Activated T-helper 17 cell treated with anti-CD3 and anti-CD28 coated beads, Interleukin-2, amount 50 U/mL, for 72 hours (primary cell): ENCODE results near the gene TP63. TPM values are rescaled to one million over a fixed set of nuclear protein-coding genes. Genes with fewer than 3 reads are reported as not detected.

Experiments
- ATAC-seq: fragments of 150-1000 bp; cut with Tn5 transposase; replicated peaks from 2 replicates; pipeline ENCODE4 v1.10.0; 2021; ENCODE audit warnings: mild to moderate bottlenecking, moderate library complexity
- H3K27ac Mint-ChIP-seq: one replicate; pipeline ENCODE4 v1.8.0; 2022; ENCODE audit warnings: mixed read lengths
- H3K27me3 Mint-ChIP-seq: one replicate; pipeline ENCODE4 v1.8.0; 2022; ENCODE audit warnings: mixed read lengths
- H3K36me3 Mint-ChIP-seq: one replicate; pipeline ENCODE4 v1.8.0; 2022; ENCODE audit warnings: low read depth, mild to moderate bottlenecking, mixed read lengths
- H3K4me1 Mint-ChIP-seq: one replicate; pipeline ENCODE4 v1.8.0; 2022; ENCODE audit warnings: mixed read lengths
- H3K4me3 Mint-ChIP-seq: one replicate; pipeline ENCODE4 v1.8.0; 2022; ENCODE audit warnings: mild to moderate bottlenecking, mixed read lengths
- H3K9me3 Mint-ChIP-seq: one replicate; pipeline ENCODE4 v1.8.0; 2022; ENCODE audit warnings: mixed read lengths
- total RNA-seq, 2 donors: library from RNA; stranded (reverse); gene quantifications; one replicate each; pipeline ENCODE4 v1.2.3, GENCODE V29; 2022

TP63 gene
- total RNA-seq, 2 donors from 2014 or later: 0.76 to 0.98 TPM

- H3K4me1 Mint-ChIP-seq: no peaks in the 10 kb centered on the region
- H3K36me3 Mint-ChIP-seq: no peaks in the 10 kb centered on the region
- no peak overlapping the region for H3K4me3 Mint-ChIP-seq
- peaks cover 10% of the 10 kb centered on the region for H3K27me3 Mint-ChIP-seq
- no peaks in the 10 kb centered on the region for H3K9me3 Mint-ChIP-seq
- ATAC-seq: no peak
- H3K27ac Mint-ChIP-seq: no peak overlapping the region
Observed at GRCh38 chr3:189907803-189908202, 276.6 kb downstream of the TP63 start.

GRCh38 chr3:189908646-189909045, 277.5 kb downstream of the TP63 start:
- peaks cover 14% of the 10 kb centered on the region for H3K27me3 Mint-ChIP-seq
- H3K27ac Mint-ChIP-seq: no peak overlapping the region
- no peak for ATAC-seq
- H3K9me3 Mint-ChIP-seq: no peaks in the 10 kb centered on the region
- no peaks in the 10 kb centered on the region for H3K36me3 Mint-ChIP-seq
- H3K4me3 Mint-ChIP-seq: no peak overlapping the region
- H3K4me1 Mint-ChIP-seq: no peaks in the 10 kb centered on the region

GRCh38 chr3:189909139-189909538, 277.9 kb downstream of the TP63 start:
- Mint-ChIP-seq H3K4me3 (no peak overlapping the region), H3K27me3 (peaks cover 17% of the 10 kb centered on the region), H3K36me3 (no peaks in the 10 kb centered on the region), H3K9me3 (no peaks in the 10 kb centered on the region), H3K27ac (no peak overlapping the region), H3K4me1 (no peaks in the 10 kb centered on the region)
- ATAC-seq: no peak

GRCh38 chr3:189909573-189909972, 278.4 kb downstream of the TP63 start:
- Mint-ChIP-seq H3K4me3 (no peak overlapping the region), H3K9me3 (no peaks in the 10 kb centered on the region), H3K27me3 (peaks cover 17% of the 10 kb centered on the region), H3K36me3 (no peaks in the 10 kb centered on the region), H3K27ac (no peak overlapping the region), H3K4me1 (no peaks in the 10 kb centered on the region)
- ATAC-seq: no peak

GRCh38 chr3:189911001-189911400, 279.8 kb downstream of the TP63 start:
- peaks cover 21% of the 10 kb centered on the region for H3K27me3 Mint-ChIP-seq
- no peaks in the 10 kb centered on the region for H3K36me3 Mint-ChIP-seq
- H3K27ac Mint-ChIP-seq: no peak overlapping the region
- H3K4me1 Mint-ChIP-seq: no peaks in the 10 kb centered on the region
- no peaks in the 10 kb centered on the region for H3K9me3 Mint-ChIP-seq
- H3K4me3 Mint-ChIP-seq: no peak overlapping the region
- ATAC-seq: no peak

GRCh38 chr3:189914799-189915198, 283.6 kb downstream of the TP63 start:
- no peak overlapping the region for H3K27ac Mint-ChIP-seq
- peak; percentile 75 for ATAC-seq
- H3K9me3 Mint-ChIP-seq: no peaks in the 10 kb centered on the region

GRCh38 chr3:189921770-189922169, 290.6 kb downstream of the TP63 start:
- Mint-ChIP-seq H3K9me3 (no peaks in the 10 kb centered on the region), H3K27ac (no peak overlapping the region), H3K36me3 (no peaks in the 10 kb centered on the region), H3K4me1 (no peaks in the 10 kb centered on the region), H3K27me3 (no peaks in the 10 kb centered on the region), H3K4me3 (no peak overlapping the region)
- no peak for ATAC-seq

More at GRCh38 chr3:189914799-189915198, 283.6 kb downstream of the TP63 start:
- Mint-ChIP-seq H3K27me3 (peaks cover 11% of the 10 kb centered on the region), H3K4me1 (no peaks in the 10 kb centered on the region), H3K4me3 (no peak overlapping the region), H3K36me3 (no peaks in the 10 kb centered on the region)

GRCh38 chr3:189927975-189928895, 297.0 kb downstream of the TP63 start:
- peaks cover 14% of the 10 kb centered on the region for H3K4me1 Mint-ChIP-seq
- H3K9me3 Mint-ChIP-seq: no peaks in the 10 kb centered on the region
- no peaks in the 10 kb centered on the region for H3K36me3 Mint-ChIP-seq
- peak; percentile 96 for ATAC-seq
- H3K27ac Mint-ChIP-seq: peak overlapping the region; percentile 83
- peak overlapping the region; percentile 50 for H3K4me3 Mint-ChIP-seq
- H3K27me3 Mint-ChIP-seq: no peaks in the 10 kb centered on the region

GRCh38 chr3:189936201-189936945, 305.2 kb downstream of the TP63 start:
- Mint-ChIP-seq H3K9me3 (no peaks in the 10 kb centered on the region), H3K36me3 (no peaks in the 10 kb centered on the region), H3K4me1 (no peaks in the 10 kb centered on the region), H3K4me3 (no peak overlapping the region), H3K27ac (no peak overlapping the region), H3K27me3 (no peaks in the 10 kb centered on the region)
- no peak for ATAC-seq

GRCh38 chr3:189937302-189938127, 306.3 kb downstream of the TP63 start:
- ATAC-seq: no peak
- Mint-ChIP-seq H3K4me1 (no peaks in the 10 kb centered on the region), H3K9me3 (no peaks in the 10 kb centered on the region), H3K4me3 (no peak overlapping the region), H3K27me3 (no peaks in the 10 kb centered on the region), H3K36me3 (no peaks in the 10 kb centered on the region), H3K27ac (no peak overlapping the region)

- H3K36me3 Mint-ChIP-seq: no peaks in the 10 kb centered on the region
- H3K9me3 Mint-ChIP-seq: no peaks in the 10 kb centered on the region
- no peak overlapping the region for H3K27ac Mint-ChIP-seq
- H3K4me1 Mint-ChIP-seq: no peaks in the 10 kb centered on the region
- no peaks in the 10 kb centered on the region for H3K27me3 Mint-ChIP-seq
- ATAC-seq: no peak
- H3K4me3 Mint-ChIP-seq: no peak overlapping the region
Observed at GRCh38 chr3:189941125-189941524, 309.9 kb downstream of the TP63 start.

- Mint-ChIP-seq H3K36me3 (no peaks in the 10 kb centered on the region), H3K4me1 (no peaks in the 10 kb centered on the region), H3K27me3 (no peaks in the 10 kb centered on the region), H3K4me3 (no peak overlapping the region), H3K9me3 (no peaks in the 10 kb centered on the region), H3K27ac (no peak overlapping the region)
- peak; percentile 42 for ATAC-seq
Observed at GRCh38 chr3:189941679-189942078, 310.5 kb downstream of the TP63 start.

GRCh38 chr3:189942948-189943347, 311.8 kb downstream of the TP63 start:
- Mint-ChIP-seq H3K36me3 (no peaks in the 10 kb centered on the region), H3K27me3 (no peaks in the 10 kb centered on the region), H3K4me1 (no peaks in the 10 kb centered on the region), H3K4me3 (no peak overlapping the region), H3K9me3 (no peaks in the 10 kb centered on the region), H3K27ac (no peak overlapping the region)
- ATAC-seq: no peak
